Transverse colon (tissue), 4 donors: Measurements from ENCODE around the gene MYH11.

Experiments
- POLR2AphosphoS5 ChIP-seq, 3 donors: sonication (generic); formaldehyde crosslinking; IDR thresholded peaks; one replicate each; pipeline ENCODE4 v1.6.1; 2016; ENCODE audit warnings: antibody characterized with exemption in 3 of 3
- TF ChIP-seq, protein P1 (sequence below), 5 experiments: fragments of 200-600 bp in 3 of 5; fragments of 450-650 bp in 2 of 5; sonication (generic) in 3 of 5; IDR thresholded peaks; 1 replicate in 2 of 5; 2 replicates in 3 of 5; pipeline ENCODE4 v1.5.1; 2016 to 2017; ENCODE audit warnings: antibody characterized with exemption in 5 of 5, inconsistent platforms in 3 of 5, mild to moderate bottlenecking in 2 of 5, moderate library complexity in 1 of 5

DNA sequence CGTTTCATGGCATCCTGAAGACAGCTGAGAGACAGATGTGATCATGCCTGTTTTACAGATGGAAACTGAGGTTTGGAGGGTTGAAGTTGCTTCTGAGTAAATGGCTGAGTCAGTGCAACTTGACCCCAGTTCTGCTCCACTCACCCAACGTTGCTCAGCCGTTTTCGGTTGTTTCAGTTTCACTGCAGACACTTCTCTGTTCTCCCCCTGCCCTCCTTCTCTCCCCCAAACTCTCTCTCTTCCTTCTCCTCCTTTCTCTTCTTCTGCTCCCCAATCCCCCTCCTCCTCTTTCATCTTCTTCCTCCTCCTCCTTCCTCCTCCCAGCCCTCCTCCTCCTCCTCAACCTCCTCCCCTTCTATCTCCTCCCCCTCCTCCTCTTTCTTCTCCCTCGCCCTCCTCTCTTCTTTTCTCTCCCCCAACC, 41.0 kb upstream of the MYH11 start:
- no peak for TF ChIP-seq POLR2AphosphoS5 (IDR thresholded peaks at IDR 0.05)
- TF ChIP-seq, protein P1, sequence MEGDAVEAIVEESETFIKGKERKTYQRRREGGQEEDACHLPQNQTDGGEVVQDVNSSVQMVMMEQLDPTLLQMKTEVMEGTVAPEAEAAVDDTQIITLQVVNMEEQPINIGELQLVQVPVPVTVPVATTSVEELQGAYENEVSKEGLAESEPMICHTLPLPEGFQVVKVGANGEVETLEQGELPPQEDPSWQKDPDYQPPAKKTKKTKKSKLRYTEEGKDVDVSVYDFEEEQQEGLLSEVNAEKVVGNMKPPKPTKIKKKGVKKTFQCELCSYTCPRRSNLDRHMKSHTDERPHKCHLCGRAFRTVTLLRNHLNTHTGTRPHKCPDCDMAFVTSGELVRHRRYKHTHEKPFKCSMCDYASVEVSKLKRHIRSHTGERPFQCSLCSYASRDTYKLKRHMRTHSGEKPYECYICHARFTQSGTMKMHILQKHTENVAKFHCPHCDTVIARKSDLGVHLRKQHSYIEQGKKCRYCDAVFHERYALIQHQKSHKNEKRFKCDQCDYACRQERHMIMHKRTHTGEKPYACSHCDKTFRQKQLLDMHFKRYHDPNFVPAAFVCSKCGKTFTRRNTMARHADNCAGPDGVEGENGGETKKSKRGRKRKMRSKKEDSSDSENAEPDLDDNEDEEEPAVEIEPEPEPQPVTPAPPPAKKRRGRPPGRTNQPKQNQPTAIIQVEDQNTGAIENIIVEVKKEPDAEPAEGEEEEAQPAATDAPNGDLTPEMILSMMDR (IDR thresholded peaks at IDR 0.05): no peak
